Activated B cell treated with CpG ODN at 0.5 μM for 24 hours (primary cell): ENCODE results near the gene ORM1. TPM values are rescaled to one million over a fixed set of nuclear protein-coding genes. Genes with fewer than 3 reads are reported as not detected.

Experiments used
- ATAC-seq: fragments of 200-7000 bp; cut with Tn5 transposase; one replicate; pipeline ENCODE4 v1.10.0; 2021; ENCODE audit warnings: low read depth, mild to moderate bottlenecking, moderate library complexity
- CTCF ChIA-PET: fragments of 350-600 bp; sonication (Branson Sonifier 250); formaldehyde crosslinking; loops from one replicate; lab custom pipeline; 2021; ENCODE audit warnings: antibody characterized with exemption; lab: Charles Lee
- POLR2A ChIA-PET: fragments of 350-600 bp; sonication (Branson Sonifier 250); formaldehyde crosslinking; loops from one replicate; lab custom pipeline; 2021; ENCODE audit warnings: antibody characterized with exemption; lab: Charles Lee
- DNase-seq: peaks from one replicate; pipeline ENCODE4 v3.0.0; 2022
- H3K27ac Mint-ChIP-seq: one replicate; pipeline ENCODE4 v1.8.0; 2020; ENCODE audit warnings: mixed read lengths
- H3K27me3 Mint-ChIP-seq: one replicate; pipeline ENCODE4 v1.8.0; 2021; ENCODE audit warnings: mixed read lengths
- H3K36me3 Mint-ChIP-seq: one replicate; pipeline ENCODE4 v1.8.0; 2021; ENCODE audit warnings: low read depth, mixed read lengths
- H3K4me1 Mint-ChIP-seq: one replicate; pipeline ENCODE4 v1.8.0; 2021; ENCODE audit warnings: mixed read lengths
- H3K4me3 Mint-ChIP-seq: one replicate; pipeline ENCODE4 v1.8.0; 2020; ENCODE audit warnings: mild to moderate bottlenecking, mixed read lengths
- H3K9me3 Mint-ChIP-seq: one replicate; pipeline ENCODE4 v1.8.0; 2020; ENCODE audit warnings: mixed read lengths
- CTCF ChIP-seq: fragments of 200-600 bp; IDR thresholded peaks from one replicate; pipeline ENCODE4 v1.8.0; 2022; ENCODE audit warnings: antibody characterized with exemption, mild to moderate bottlenecking
- intact Hi-C: fragments of 100-400 bp; cut with micrococcal nuclease; formaldehyde crosslinking; loops from one replicate; pipeline ENCODE4 v1.15.1; 2024
- total RNA-seq: library from RNA; stranded (reverse); gene quantifications from 2 replicates; pipeline ENCODE4 v1.2.3, GENCODE V29; 2022

The ORM1 gene
- total RNA-seq, 1 donor from 2014 or later = not detected

DNA sequence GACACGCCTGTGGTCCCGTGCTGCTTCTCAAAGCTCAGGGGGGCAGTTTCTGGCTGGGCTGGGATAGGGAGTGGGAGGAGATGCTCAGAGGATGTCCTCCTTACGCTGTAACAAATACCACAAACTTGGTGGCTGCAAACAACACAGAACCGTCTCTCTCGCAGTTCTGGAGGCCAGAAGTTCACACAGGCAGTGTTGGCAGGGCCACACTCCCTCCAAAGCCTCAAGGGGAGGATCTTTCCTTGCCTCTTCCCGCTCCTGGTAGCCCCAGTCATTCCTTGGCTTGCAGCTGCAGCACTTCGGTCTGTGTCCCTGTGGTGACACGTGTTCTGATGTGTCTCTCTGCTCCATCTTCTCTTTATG lies 10.4 kb upstream of the ORM1 start:
- ATAC-seq = no peak
- POLR2A ChIA-PET = no interaction called here
- TF ChIP-seq CTCF = no peak
- no peak for DNase-seq
- no peaks in the 10 kb centered on the region for H3K4me1 Mint-ChIP-seq
- intact Hi-C loops = no loop called here
- H3K27ac Mint-ChIP-seq = peak overlapping the region; percentile 41
- CTCF ChIA-PET = no interaction called here
- H3K36me3 Mint-ChIP-seq = no peaks in the 10 kb centered on the region
- H3K9me3 Mint-ChIP-seq = no peaks in the 10 kb centered on the region
- peaks cover 3% of the 10 kb centered on the region for H3K27me3 Mint-ChIP-seq
- no peak overlapping the region for H3K4me3 Mint-ChIP-seq

GRCh38 chr9:114313186-114313585 lies 9.7 kb upstream of the ORM1 start:
- no peak overlapping the region for H3K27ac Mint-ChIP-seq
- POLR2A ChIA-PET = no interaction called here
- no peak for DNase-seq
- H3K36me3 Mint-ChIP-seq = no peaks in the 10 kb centered on the region
- no peak overlapping the region for H3K4me3 Mint-ChIP-seq
- no peak for TF ChIP-seq CTCF
- H3K9me3 Mint-ChIP-seq = no peaks in the 10 kb centered on the region
- no peaks in the 10 kb centered on the region for H3K4me1 Mint-ChIP-seq
- H3K27me3 Mint-ChIP-seq = peaks cover 3% of the 10 kb centered on the region
- CTCF ChIA-PET = interaction anchor here (0.8 kb wide), 1 partner anchor 231 kb away, joined by 3 read pairs; no protein-coding TSS in a partner anchor
- ATAC-seq = no peak
- intact Hi-C loops = no loop called here

GRCh38 chr9:114314256-114314867 lies 8.5 kb upstream of the ORM1 start:
- no peaks in the 10 kb centered on the region for H3K4me1 Mint-ChIP-seq
- intact Hi-C loops = no loop called here
- ChIA-PET CTCF (interaction anchor here (0.8 kb wide), 1 partner anchor 232 kb away, joined by 3 read pairs; no protein-coding TSS in a partner anchor), POLR2A (no interaction called here)
- ATAC-seq (no peak), DNase-seq (no peak)
- no peaks in the 10 kb centered on the region for H3K36me3 Mint-ChIP-seq
- H3K9me3 Mint-ChIP-seq = no peaks in the 10 kb centered on the region
- no peak overlapping the region for H3K4me3 Mint-ChIP-seq
- H3K27me3 Mint-ChIP-seq = peaks cover 6% of the 10 kb centered on the region
- no peak overlapping the region for H3K27ac Mint-ChIP-seq
- TF ChIP-seq CTCF = no peak

- Mint-ChIP-seq H3K9me3 (no peaks in the 10 kb centered on the region), H3K36me3 (no peaks in the 10 kb centered on the region), H3K4me1 (no peaks in the 10 kb centered on the region), H3K27ac (no peak overlapping the region), H3K4me3 (no peak overlapping the region), H3K27me3 (peaks cover 6% of the 10 kb centered on the region)
- TF ChIP-seq CTCF = no peak
- CTCF ChIA-PET = no interaction called here
- no peak for ATAC-seq
- DNase-seq = peak; percentile 7
- POLR2A ChIA-PET = no interaction called here
- intact Hi-C loops = no loop called here
Measured at GRCh38 chr9:114314881-114315722, 7.8 kb upstream of the ORM1 start.

- Mint-ChIP-seq H3K27ac (no peak overlapping the region), H3K36me3 (no peaks in the 10 kb centered on the region), H3K27me3 (peaks cover 6% of the 10 kb centered on the region), H3K9me3 (no peaks in the 10 kb centered on the region), H3K4me3 (no peak overlapping the region), H3K4me1 (no peaks in the 10 kb centered on the region)
- intact Hi-C loops = no loop called here
- DNase-seq = no peak
- TF ChIP-seq CTCF = no peak
- ChIA-PET CTCF (no interaction called here), POLR2A (no interaction called here)
- no peak for ATAC-seq
Measured at GRCh38 chr9:114315723-114316363, 7.1 kb upstream of the ORM1 start.
